ENCODE results near the gene STX1A. TPM values are rescaled to one million over a fixed set of nuclear protein-coding genes. Genes with fewer than 3 reads are reported as not detected.
A peak's percentile ranks its signal among the peaks of the same experiment; 100 is the strongest.
"Not testable (repeated sequence)": the region's sequence is repeated elsewhere in the genome, so short reads cannot be mapped to it uniquely, and the experiment has no call there.

STX1A gene
- total RNA-seq, 2 donors from 2014 or later: 7.0 to 7.2 TPM

DNA sequence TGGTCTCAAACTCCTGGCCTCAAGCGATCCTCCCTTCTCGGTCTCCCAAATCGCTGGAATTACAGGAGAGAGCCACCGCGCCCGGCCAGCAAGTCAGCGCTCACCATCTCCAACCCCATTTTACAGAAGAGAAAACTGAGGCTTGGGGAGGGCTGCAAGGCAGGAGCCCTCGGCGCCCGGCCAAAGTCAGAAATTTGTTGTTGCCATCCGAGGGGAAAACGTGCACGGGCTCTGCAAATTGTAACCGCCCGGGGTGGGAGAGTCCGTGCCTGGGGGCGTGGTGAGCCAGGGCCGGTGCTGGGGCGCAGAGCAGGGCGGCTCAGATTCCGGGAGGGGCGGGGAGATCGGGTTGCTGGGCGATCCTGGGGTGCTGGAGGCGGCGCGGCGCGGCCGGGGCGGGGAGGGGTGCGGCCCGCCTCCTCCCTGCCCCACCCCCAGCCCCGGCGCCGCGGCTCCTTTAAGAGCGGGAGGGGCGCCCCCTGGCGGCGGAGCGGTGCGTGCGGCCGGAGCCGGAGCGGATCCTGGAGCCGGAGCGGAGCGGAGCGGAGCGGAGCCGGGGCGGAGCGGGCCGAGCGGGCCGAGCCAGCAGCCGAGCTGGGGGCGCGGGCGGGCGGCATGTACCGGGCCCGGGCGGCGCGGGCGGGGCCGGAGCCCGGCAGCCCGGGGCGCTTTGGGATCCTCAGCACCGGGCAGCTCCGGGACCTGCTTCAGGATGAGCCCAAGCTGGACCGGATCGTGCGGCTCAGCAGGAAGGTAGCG, 51.9 kb downstream of the STX1A start, which contains the start of gene VPS37D:
VPS37D (plus strand) TSS at position 488 of the 759 bp plus-strand sequence; CDS start at position 616, 128 bp downstream.
- peak; percentile 94 for DNase-seq
- no peaks in the 10 kb centered on the region for H3K36me3 ChIP-seq
- no peak within 1 kb of the TSS for H3K27ac ChIP-seq
- H3K4me1 ChIP-seq: no peaks in the 10 kb centered on the region
- H3K9me3 ChIP-seq: no peaks in the 10 kb centered on the region
- intact Hi-C loops (cut with DNase I): loop anchor here (5.0 kb wide), 1 partner anchor 45 kb away; no protein-coding TSS in a partner anchor
- TF ChIP-seq, protein P1, sequence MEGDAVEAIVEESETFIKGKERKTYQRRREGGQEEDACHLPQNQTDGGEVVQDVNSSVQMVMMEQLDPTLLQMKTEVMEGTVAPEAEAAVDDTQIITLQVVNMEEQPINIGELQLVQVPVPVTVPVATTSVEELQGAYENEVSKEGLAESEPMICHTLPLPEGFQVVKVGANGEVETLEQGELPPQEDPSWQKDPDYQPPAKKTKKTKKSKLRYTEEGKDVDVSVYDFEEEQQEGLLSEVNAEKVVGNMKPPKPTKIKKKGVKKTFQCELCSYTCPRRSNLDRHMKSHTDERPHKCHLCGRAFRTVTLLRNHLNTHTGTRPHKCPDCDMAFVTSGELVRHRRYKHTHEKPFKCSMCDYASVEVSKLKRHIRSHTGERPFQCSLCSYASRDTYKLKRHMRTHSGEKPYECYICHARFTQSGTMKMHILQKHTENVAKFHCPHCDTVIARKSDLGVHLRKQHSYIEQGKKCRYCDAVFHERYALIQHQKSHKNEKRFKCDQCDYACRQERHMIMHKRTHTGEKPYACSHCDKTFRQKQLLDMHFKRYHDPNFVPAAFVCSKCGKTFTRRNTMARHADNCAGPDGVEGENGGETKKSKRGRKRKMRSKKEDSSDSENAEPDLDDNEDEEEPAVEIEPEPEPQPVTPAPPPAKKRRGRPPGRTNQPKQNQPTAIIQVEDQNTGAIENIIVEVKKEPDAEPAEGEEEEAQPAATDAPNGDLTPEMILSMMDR (IDR thresholded peaks at IDR 0.05): peak; percentile 51
- H3K4me3 ChIP-seq: peak within 1 kb of the TSS; percentile 31
- H3K9ac ChIP-seq (ENCODE audit: low read depth in 2 of 2, low read length in 2 of 2): peak within 1 kb of the TSS; percentile 28 to 35
- no peaks in the 10 kb centered on the region for H3K27me3 ChIP-seq

DNA sequence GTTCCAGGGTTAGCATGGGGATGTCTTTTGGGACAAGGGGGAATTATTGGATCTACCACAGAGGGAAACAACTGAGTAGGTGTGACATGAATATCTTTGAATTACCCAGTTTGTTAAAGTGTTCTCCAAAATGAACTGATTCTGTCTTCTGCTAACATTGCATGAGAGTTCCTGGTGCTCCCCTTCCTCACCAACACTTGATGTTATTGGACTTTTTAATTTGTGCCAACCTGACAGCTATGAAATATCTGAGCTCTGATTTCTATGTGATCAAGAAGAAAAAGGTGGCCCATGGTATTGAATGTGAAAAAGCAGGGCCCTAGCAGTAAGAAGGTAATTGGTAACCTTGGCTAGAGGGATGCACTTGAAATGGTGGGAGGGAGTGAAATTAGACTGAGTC, 56.4 kb downstream of the STX1A start:
- TF ChIP-seq, protein P1 (IDR thresholded peaks at IDR 0.05): no peak
- Histone ChIP-seq H3K4me3 (no peak overlapping the region), H3K9ac (ENCODE audit: low read depth in 2 of 2, low read length in 2 of 2) (no peak overlapping the region), H3K36me3 (no peaks in the 10 kb centered on the region), H3K4me1 (no peaks in the 10 kb centered on the region), H3K9me3 (no peaks in the 10 kb centered on the region), H3K27ac (no peak overlapping the region), H3K27me3 (no peaks in the 10 kb centered on the region)
- no peak for DNase-seq
- intact Hi-C loops (cut with DNase I): no loop called here

DNA sequence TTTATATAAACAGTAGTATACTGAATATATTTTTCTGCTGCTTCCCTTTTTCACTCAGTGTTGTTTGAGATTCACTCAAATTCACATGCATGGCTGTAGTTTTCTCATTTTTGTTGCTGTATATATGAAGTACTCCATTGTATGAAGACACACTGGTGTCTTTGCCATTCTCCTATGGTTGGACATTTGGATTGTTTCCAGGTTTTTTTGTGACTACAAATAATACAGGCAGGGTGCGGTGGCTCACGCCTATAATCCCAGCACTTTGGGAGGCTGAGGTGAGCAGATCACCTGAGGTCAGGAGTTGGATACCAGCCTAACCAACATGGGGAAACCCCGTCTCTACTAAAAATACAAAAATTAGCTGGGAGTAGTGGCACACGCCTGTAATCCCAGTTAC, 58.9 kb downstream of the STX1A start:
- DNase-seq; intact Hi-C loops (cut with DNase I): not testable (repeated sequence)

DNA sequence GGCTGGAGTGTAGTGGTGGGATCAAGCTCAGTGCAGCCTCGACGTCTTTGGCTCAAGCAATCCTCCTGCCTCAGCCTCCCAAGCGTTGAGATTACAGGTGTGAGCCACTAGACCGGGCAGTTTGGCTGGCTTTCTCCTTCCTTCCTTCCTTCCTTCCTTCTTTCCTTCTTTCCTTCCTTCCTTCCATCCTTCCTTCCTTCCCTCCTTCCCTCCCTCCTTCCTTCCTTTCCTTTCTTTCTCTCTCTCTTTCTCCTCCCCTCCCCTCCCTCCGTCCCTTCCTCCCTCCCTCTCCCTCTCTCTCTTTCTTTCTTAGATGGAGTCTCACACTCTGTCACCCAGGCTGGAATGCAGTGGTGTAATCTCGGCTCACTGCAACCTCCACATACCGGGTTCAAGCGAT, 59.5 kb downstream of the STX1A start:
- TF ChIP-seq, protein P1 (IDR thresholded peaks at IDR 0.05): no peak
- DNase-seq: no peak
- no peaks in the 10 kb centered on the region for H3K27me3 ChIP-seq
- H3K36me3 ChIP-seq: no peaks in the 10 kb centered on the region
- intact Hi-C loops (cut with DNase I): no loop called here
- H3K4me1 ChIP-seq: no peaks in the 10 kb centered on the region
- H3K9ac ChIP-seq (ENCODE audit: low read depth in 2 of 2, low read length in 2 of 2): no peak overlapping the region
- H3K9me3 ChIP-seq: no peaks in the 10 kb centered on the region
- H3K4me3 ChIP-seq: no peak overlapping the region
- H3K27ac ChIP-seq: no peak overlapping the region

More for the DNA sequence above, 58.9 kb downstream of the STX1A start:
- not testable (repeated sequence) for H3K27me3 ChIP-seq; H3K27ac ChIP-seq; H3K36me3 ChIP-seq; H3K4me3 ChIP-seq; H3K9me3 ChIP-seq; H3K9ac ChIP-seq (ENCODE audit: low read depth in 2 of 2, low read length in 2 of 2); H3K4me1 ChIP-seq

DNA sequence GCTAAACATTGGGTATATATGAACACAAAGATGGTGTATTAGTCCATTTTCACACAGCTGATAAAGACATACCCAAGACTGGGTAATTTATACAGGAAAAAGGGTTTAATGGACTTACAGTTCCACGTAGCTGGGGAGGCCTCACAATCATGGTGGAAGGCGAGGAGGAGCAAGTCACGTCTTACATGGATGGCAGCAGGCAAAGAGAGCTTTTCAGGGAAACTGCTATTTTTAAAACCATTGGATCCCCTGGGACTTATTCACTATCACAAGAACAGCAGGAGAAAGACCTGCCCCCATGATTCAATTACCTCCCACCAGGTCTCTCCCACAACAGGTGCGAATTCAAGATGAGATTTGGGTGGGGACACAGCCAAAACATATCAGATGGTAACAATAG, 64.2 kb downstream of the STX1A start:
- H3K27me3 ChIP-seq; H3K9ac ChIP-seq (ENCODE audit: low read depth in 2 of 2, low read length in 2 of 2); H3K27ac ChIP-seq; H3K36me3 ChIP-seq; intact Hi-C loops (cut with DNase I); H3K9me3 ChIP-seq; H3K4me3 ChIP-seq; H3K4me1 ChIP-seq; DNase-seq: not testable (repeated sequence)

DNA sequence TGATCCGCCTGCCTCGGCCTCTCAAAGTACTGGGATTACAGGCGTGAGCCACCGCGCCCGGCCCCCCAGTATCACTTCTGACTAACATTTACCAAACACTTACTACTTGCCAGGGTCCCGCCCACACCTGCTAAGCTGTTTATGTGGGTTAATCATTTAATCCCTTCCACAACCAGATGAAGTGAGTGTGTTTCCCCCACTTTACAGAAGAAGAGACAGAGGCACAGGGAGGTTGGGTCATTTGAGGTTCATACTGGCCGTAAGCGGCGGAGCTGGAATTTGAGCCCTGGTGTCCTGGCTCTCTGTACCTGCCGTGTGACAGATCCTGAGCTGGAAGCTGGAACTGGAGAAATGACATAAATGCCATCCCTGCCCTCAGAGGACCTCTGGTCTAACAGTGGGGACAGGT, 66.9 kb downstream of the STX1A start:
- no peak overlapping the region for H3K4me3 ChIP-seq

More for the DNA sequence above, 66.9 kb downstream of the STX1A start:
- Histone ChIP-seq H3K4me1 (no peaks in the 10 kb centered on the region), H3K9ac (ENCODE audit: low read depth in 2 of 2, low read length in 2 of 2) (peak overlapping the region in 1 of 2 donors; percentile 12), H3K27ac (no peak overlapping the region), H3K27me3 (peaks cover 3% of the 10 kb centered on the region), H3K9me3 (no peaks in the 10 kb centered on the region), H3K36me3 (no peaks in the 10 kb centered on the region)
- intact Hi-C loops (cut with DNase I): no loop called here
- no peak for DNase-seq
- TF ChIP-seq, protein P1 (IDR thresholded peaks at IDR 0.05): no peak

All from colonic mucosa (tissue), 4 donors.